Left lung (tissue), 10 donors: ENCODE results near the gene CDK19. TPM values are rescaled to one million over a fixed set of nuclear protein-coding genes. Genes with fewer than 3 reads are reported as not detected.
"Not testable (repeated sequence)": the region's sequence is repeated elsewhere in the genome, so short reads cannot be mapped to it uniquely, and the experiment has no call there.

ENCODE experiments used
- ATAC-seq: fragments of 200-7000 bp; cut with Tn5 transposase; one replicate; pipeline ENCODE4 v1.9.1; 2020; ENCODE audit warnings: moderate library complexity
- DNase-seq, 4 donors: peaks; one replicate each; pipeline ENCODE4 v3.0.0-alpha.2; 2013 to 2020
- H3K27ac ChIP-seq, 2 donors: fragments of 200-600 bp; sonication (generic) in 1 of 2; one replicate each; pipeline versions ENCODE4 v1.5.0 to v1.8.0; 2020 to 2021
- H3K27me3 ChIP-seq, 2 donors: fragments of 200-600 bp; sonication (generic) in 1 of 2; one replicate each; pipeline versions ENCODE4 v1.5.0 to v1.8.0; 2020 to 2021
- H3K36me3 ChIP-seq, 2 donors: fragments of 200-600 bp; sonication (generic) in 1 of 2; one replicate each; pipeline versions ENCODE4 v1.5.0 to v1.8.0; 2020 to 2021
- H3K4me1 ChIP-seq, 2 donors: fragments of 200-600 bp; one replicate each; pipeline ENCODE4 v1.8.0; 2021
- H3K4me3 ChIP-seq, 2 donors: fragments of 200-600 bp; sonication (generic) in 1 of 2; one replicate each; pipeline versions ENCODE4 v1.5.0 to v1.8.0; 2020 to 2021; ENCODE audit warnings: mild to moderate bottlenecking in 1 of 2
- H3K9me3 ChIP-seq, 2 donors: fragments of 200-600 bp; sonication (generic) in 1 of 2; one replicate each; pipeline versions ENCODE4 v1.5.0 to v1.8.0; 2020 to 2021
- intact Hi-C, 2 donors: fragments of 100-400 bp; cut with DNase I; formaldehyde crosslinking; loops; one replicate each; pipeline versions ENCODE4 v1.11.2 to v1.14.2; 2022
- polyA plus RNA-seq, 6 donors: library from polyadenylated mRNA; unstranded; fragments of 120-200 nt; gene quantifications; one replicate each; pipeline ENCODE4 v1.2.1, GENCODE V29; 2013; ENCODE audit not compliant: insufficient read length in 6 of 6
- total RNA-seq, 2 donors: library from RNA; stranded (reverse); fragmentation: NEBNext Ultra II Directional; extraction: Animal tissue kit (Norgen Biotek cat#: 25700); gene quantifications; one replicate each; pipeline ENCODE4 v1.2.1, GENCODE V29; 2021
- TF ChIP-seq, protein P1 (sequence below), 2 donors: fragments of 200-600 bp; sonication (generic) in 1 of 2; IDR thresholded peaks; one replicate each; pipeline versions ENCODE4 v1.5.0 to v1.8.0; 2021; ENCODE audit warnings: antibody characterized with exemption in 2 of 2
- donor health status: DM: no; HTN: yes; CAD: no.
- donor health status: DM: no; HTN: no; CAD: no.

CDK19 gene
- total and polyA plus RNA-seq, 8 donors: 18.4 to 46.1 (median 36.2) TPM

DNA sequence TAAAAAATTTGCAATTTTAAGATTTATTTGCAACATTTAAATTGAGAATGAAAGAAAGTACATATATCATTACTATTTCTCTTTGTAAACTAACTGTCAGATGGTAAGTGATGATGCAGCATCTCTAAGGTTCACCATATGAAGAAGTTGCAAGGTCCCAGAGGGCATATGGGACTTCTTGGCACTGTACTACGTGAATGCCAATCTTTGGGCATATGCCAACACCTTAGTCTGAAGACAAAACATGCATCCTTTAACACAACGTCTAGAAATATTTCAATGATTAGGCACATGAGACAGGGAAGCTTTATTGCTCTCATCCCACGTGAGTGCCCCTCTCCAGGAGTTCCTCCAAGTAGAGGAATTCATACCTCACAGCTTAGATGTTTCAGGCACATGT is 66.8 kb downstream of the CDK19 start:
- DNase-seq (no peak), ATAC-seq (no peak)
- H3K27me3 ChIP-seq: no peaks in the 10 kb centered on the region
- TF ChIP-seq, protein P1, sequence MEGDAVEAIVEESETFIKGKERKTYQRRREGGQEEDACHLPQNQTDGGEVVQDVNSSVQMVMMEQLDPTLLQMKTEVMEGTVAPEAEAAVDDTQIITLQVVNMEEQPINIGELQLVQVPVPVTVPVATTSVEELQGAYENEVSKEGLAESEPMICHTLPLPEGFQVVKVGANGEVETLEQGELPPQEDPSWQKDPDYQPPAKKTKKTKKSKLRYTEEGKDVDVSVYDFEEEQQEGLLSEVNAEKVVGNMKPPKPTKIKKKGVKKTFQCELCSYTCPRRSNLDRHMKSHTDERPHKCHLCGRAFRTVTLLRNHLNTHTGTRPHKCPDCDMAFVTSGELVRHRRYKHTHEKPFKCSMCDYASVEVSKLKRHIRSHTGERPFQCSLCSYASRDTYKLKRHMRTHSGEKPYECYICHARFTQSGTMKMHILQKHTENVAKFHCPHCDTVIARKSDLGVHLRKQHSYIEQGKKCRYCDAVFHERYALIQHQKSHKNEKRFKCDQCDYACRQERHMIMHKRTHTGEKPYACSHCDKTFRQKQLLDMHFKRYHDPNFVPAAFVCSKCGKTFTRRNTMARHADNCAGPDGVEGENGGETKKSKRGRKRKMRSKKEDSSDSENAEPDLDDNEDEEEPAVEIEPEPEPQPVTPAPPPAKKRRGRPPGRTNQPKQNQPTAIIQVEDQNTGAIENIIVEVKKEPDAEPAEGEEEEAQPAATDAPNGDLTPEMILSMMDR (IDR thresholded peaks at IDR 0.05): no peak
- H3K27ac ChIP-seq: no peak overlapping the region
- peaks cover 0 to 1% of the 10 kb centered on the region in 2 donors for H3K36me3 ChIP-seq
- intact Hi-C loops: no loop called here
- H3K9me3 ChIP-seq: peaks cover 0 to 4% of the 10 kb centered on the region in 2 donors
- H3K4me3 ChIP-seq: no peak overlapping the region
- peaks cover 0 to 24% of the 10 kb centered on the region in 2 donors for H3K4me1 ChIP-seq

DNA sequence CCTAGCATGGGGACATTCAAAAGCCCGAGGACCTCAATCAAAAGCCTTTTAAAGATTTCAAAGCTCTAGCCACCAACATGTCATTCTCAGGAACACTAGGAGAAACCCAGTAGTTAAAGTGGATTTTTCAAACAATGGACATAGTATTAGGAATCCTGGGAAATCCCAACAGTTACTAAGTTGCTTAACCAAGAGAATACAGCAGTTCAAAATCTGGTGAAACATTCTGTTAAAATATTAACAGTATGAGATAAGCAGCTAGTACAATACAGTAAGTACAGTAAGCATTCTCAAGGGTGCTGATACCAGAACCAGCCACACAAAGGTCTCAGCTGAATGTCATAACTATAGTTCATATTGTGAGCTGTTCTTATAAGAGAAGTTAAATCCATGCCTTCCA is 68.6 kb downstream of the CDK19 start:
- peaks cover 5 to 21% of the 10 kb centered on the region in 2 donors for H3K9me3 ChIP-seq
- no peak for ATAC-seq

DNA sequence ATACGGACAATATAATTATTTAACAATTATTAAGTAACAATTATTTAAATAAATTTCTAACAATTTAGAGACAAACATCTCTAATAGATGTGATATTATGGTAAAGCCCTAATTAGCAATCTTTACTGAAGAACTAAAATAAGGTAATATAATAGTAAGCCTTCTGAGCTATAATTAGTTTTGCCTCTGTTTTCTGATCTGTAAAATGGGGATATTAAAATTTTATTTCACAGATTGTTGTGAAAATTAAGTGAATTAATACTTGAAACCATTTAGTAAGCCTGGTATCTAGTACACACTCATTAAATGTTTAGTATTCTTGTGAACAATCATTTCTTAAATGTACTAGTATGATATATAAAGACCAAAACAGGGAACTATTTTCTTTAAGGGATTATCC is 70.3 kb downstream of the CDK19 start:
- TF ChIP-seq, protein P1 (IDR thresholded peaks at IDR 0.05): no peak
- ATAC-seq (no peak), DNase-seq (no peak)
- H3K4me3 ChIP-seq: no peak overlapping the region
- H3K27me3 ChIP-seq: no peaks in the 10 kb centered on the region
- intact Hi-C loops: no loop called here
- peaks cover 0 to 27% of the 10 kb centered on the region in 2 donors for H3K36me3 ChIP-seq
- H3K9me3 ChIP-seq: peaks cover 10 to 34% of the 10 kb centered on the region in 2 donors
- peaks cover 0 to 10% of the 10 kb centered on the region in 2 donors for H3K4me1 ChIP-seq
- H3K27ac ChIP-seq: no peak overlapping the region

More for the DNA sequence above, 68.6 kb downstream of the CDK19 start:
- Histone ChIP-seq H3K4me3 (no peak overlapping the region), H3K27me3 (no peaks in the 10 kb centered on the region), H3K4me1 (peaks cover 0 to 24% of the 10 kb centered on the region in 2 donors), H3K27ac (no peak overlapping the region), H3K36me3 (peaks cover 0 to 19% of the 10 kb centered on the region in 2 donors)
- no peak for DNase-seq
- TF ChIP-seq, protein P1 (IDR thresholded peaks at IDR 0.05): no peak
- intact Hi-C loops: no loop called here

DNA sequence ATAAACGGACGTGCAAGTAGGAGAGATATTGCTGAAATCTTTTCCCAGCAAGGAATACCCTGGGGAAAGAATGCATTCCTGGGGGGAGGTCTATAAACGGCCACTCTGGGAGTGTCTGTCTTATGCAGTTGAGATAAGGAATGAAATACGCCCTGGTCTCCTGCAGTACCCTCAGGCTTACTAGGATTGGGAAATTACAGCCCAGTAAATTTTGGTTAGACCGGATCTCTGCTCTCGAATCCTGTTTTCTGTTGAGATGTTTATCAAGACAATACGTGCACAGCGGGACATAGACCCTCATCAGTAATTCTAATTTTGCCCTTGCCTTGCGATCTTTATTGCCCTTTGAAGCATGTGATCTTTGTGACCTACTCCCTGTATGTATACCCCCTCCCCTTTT is 72.7 kb downstream of the CDK19 start:
- not testable (repeated sequence) for ATAC-seq

DNA sequence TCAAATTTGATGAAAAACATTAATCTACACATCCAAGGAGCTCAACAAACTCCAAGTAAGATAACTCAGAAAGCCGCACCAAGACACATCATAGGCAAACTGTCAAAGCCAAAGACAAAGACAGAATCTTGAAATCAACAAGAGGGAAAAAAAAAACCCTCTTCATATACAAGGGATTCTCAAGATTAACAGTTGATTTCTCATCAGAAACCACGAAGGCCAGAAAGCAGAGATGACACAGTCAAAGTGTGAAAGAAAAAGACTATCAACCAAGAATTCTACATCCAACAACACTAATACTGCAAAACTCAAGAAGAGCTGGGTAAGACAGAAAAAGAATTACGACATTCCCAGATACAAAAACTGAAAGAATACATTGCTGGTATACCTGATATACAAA is 73.8 kb downstream of the CDK19 start:
- Histone ChIP-seq H3K27me3 (no peaks in the 10 kb centered on the region), H3K4me1 (peaks cover 0 to 10% of the 10 kb centered on the region in 2 donors), H3K4me3 (no peak overlapping the region), H3K36me3 (peaks cover 0 to 27% of the 10 kb centered on the region in 2 donors), H3K27ac (no peak overlapping the region), H3K9me3 (peaks cover 10 to 34% of the 10 kb centered on the region in 2 donors)
- TF ChIP-seq, protein P1 (IDR thresholded peaks at IDR 0.05): no peak
- DNase-seq (no peak), ATAC-seq (no peak)
- intact Hi-C loops: no loop called here

More for the DNA sequence above, 72.7 kb downstream of the CDK19 start:
- H3K27me3 ChIP-seq, H3K4me1 ChIP-seq, H3K27ac ChIP-seq, intact Hi-C loops, H3K4me3 ChIP-seq, DNase-seq: not testable (repeated sequence)
- H3K9me3 ChIP-seq: peaks cover 10 to 34% of the 10 kb centered on the region in 2 donors
- H3K36me3 ChIP-seq: peaks cover 0 to 27% of the 10 kb centered on the region in 2 donors

DNA sequence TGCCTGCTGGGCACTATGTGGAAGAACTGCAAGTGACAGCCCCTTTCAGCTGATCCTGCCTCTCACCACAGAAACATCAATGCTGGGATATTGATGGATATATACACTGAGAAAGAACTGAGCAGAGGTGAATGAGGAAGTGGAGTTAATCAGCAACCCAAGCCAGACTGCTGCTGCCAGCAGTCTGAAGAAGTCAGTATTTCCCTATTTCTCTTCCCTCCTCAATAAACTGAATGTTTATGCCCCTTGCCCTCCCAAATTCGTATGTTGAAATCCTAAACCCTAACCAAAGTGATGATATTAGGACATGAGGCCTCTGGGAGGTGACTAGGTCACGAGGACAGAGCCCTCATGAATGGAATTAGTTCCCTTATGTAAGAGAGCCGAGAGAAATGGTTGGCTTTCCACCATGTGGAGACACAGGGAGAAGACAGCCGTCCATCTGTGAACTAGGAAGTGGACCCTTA is 76.3 kb downstream of the CDK19 start:
- H3K4me1 ChIP-seq: peaks cover 0 to 13% of the 10 kb centered on the region in 2 donors
- ATAC-seq (peak; percentile 89), DNase-seq (peak in 1 of 4 donors; percentile 51)
- intact Hi-C loops: no loop called here
- peaks cover 10 to 34% of the 10 kb centered on the region in 2 donors for H3K9me3 ChIP-seq
- peaks cover 0 to 27% of the 10 kb centered on the region in 2 donors for H3K36me3 ChIP-seq
- peak overlapping the region; percentile 13 to 75 for H3K27ac ChIP-seq
- no peak overlapping the region for H3K4me3 ChIP-seq
- TF ChIP-seq, protein P1 (IDR thresholded peaks at IDR 0.05): no peak
- no peaks in the 10 kb centered on the region for H3K27me3 ChIP-seq
